HG03045 (cell line): ENCODE results near the gene GNAZ.

ENCODE experiments used
- ATAC-seq: cut with Tn5 transposase; IDR thresholded peaks from one replicate; pipeline ENCODE4 v1.9.1; 2021; ENCODE audit warnings: mild to moderate bottlenecking, moderate library complexity; ENCODE audit not compliant: unreplicated experiment

The GNAZ gene

DNA sequence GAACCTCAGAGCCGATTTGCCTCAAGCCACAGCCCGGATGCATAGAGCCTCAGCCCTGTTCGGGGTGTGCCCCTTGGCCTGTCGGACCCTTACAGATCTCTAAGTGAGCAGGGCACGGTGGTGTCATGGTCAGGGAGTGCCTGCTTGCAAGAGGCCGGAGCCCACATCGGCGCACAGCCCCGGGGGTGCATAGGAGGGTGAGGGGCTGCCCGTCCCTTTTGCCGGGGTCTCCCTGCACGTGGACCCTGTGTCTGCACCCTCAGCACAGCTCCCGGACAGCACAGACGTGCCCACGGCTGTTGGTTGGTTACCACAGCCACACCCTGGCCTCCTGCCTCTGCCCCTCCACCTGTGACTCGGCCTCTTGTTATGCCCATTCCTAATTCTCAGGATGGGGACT, 81.5 kb downstream of the GNAZ start:
- ATAC-seq = no peak

GRCh38 chr22:23152238-23153114, 82.2 kb downstream of the GNAZ start:
- ATAC-seq = no peak

DNA sequence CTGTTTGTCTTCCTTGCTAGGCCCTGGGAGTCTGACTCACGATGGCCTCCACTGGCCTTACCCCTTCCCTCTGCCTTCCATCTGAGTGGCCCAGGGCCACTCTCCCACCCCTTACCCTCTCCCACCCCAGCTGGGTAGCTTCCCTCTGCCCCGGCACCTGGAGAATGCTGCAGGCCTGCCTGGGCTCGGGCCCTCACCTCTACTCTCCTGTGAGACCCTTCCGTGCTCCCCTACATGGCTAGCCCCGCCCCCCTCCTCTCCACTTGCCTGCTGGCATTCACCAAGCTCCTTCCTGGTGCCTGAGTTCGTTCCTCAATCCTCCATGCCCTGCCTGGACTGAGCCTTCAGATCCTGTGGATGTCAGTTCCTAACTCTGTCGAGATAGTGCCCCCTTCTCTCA, 83.7 kb downstream of the GNAZ start:
- ATAC-seq = no peak

- no peak for ATAC-seq
Observed at GRCh38 chr22:23154461-23154860, 84.1 kb downstream of the GNAZ start.

- no peak for ATAC-seq
Observed at GRCh38 chr22:23155143-23155542, 84.8 kb downstream of the GNAZ start.

- ATAC-seq = no peak
Observed at GRCh38 chr22:23155831-23156230, 85.5 kb downstream of the GNAZ start.

- ATAC-seq = no peak
Observed at GRCh38 chr22:23156286-23156685, 86.0 kb downstream of the GNAZ start.

- no peak for ATAC-seq
Observed at GRCh38 chr22:23157560-23158515, 87.5 kb downstream of the GNAZ start.

- no peak for ATAC-seq
Observed at GRCh38 chr22:23158516-23159290, 88.4 kb downstream of the GNAZ start.

- no peak for ATAC-seq
Observed at GRCh38 chr22:23159291-23159630, 88.9 kb downstream of the GNAZ start.

DNA sequence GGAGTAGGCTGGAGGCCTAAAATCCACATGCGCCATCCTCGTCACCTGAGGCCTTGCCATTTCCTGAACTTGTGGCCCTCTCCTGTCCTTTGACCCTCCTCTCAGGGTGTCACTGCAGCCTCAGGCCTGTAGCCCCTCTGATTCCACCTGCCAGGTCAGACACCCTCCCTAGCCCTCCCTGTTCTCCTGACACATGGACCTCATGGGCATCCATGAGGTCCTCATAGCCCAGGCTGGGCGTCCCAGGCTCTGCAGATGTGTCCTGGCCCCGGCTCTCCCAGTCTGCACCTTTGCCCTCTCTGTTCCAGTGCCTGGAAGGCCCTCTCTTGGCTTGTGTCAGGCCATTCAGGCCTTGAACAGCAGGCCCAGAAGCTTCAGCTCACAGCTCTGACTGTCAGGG, 90.7 kb downstream of the GNAZ start:
- no peak for ATAC-seq

- ATAC-seq = no peak
Observed at GRCh38 chr22:23161574-23161973, 91.3 kb downstream of the GNAZ start.

DNA sequence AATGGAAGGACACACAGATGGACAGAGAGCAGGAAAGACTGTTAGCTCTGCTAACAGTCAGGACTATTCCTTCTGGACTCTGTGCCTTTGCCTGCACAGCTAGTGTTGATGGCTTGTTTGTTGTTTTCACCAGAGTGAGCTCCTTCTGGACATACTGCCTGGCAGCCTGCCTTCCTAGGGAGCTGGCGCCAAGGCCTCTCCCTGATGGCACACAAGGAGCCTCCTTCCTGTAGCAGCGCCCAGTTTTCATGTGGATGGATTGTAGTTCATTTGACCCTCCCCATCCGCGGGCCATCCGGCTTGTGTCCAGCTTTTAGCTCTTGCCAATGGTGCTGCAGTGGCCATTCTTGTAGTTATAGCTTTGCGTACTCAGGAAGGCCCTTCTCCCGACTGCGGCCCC, 93.3 kb downstream of the GNAZ start:
- ATAC-seq = no peak

DNA sequence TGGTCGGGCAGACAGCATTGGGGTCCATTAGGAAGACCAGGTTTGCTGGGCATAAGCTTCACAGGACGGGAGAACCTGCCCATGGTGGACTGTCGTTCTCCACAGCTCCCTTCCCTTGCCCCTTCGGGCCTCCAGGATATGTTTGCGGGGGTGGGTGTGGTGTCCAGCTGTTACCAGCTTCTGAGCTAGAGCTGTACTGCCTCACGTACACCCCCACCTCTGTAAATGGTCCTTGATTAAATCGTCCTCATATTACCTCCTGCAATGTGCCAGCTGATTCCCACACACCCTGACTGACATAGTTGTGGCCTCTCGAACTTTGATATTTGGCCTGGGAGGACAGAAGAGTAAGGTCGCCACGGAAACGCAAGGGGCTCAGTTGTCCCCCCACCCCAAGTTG, 93.8 kb downstream of the GNAZ start:
- no peak for ATAC-seq

GRCh38 chr22:23166042-23166831, 95.9 kb downstream of the GNAZ start:
- no peak for ATAC-seq

GRCh38 chr22:23166841-23167616, 96.7 kb downstream of the GNAZ start:
- ATAC-seq = no peak

DNA sequence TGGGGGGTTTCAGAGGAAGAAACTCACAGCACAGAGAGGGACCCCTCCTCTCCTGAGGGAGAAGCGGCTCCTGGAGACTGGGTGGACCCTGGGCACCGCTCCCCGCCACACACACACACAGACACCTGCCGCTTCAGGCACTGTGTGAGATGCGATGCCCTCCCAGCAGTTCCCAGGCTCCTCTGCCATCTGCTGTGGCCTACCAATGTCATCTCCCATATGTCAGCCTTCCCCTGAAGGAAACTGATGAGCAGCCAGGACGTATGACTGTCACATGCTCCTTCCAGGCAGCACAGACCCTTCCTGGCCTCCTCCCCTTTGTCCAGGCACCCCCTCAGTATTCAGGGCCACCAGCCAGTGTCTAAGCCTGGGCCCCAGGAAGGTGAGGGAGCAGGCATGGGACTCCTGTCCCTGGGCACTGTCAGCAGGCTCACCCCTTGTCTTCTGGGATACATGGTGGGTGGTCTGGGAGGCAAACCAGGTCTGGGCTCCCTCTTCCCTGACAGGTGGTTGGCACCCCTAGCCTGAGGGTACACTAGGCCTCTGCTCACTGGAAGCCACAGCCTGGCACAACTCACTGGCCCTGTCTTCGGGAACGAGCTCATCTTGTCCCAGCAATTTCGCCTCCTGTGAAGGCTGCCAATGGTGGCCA, 98.2 kb downstream of the GNAZ start:
- no peak for ATAC-seq

- no peak for ATAC-seq
Observed at GRCh38 chr22:23169043-23169406, 98.7 kb downstream of the GNAZ start.
